ENCODE data around the gene PIK3CG.
"Not testable (repeated sequence)": the region's sequence is repeated elsewhere in the genome, so short reads cannot be mapped to it uniquely, and the experiment has no call there.

DNA sequence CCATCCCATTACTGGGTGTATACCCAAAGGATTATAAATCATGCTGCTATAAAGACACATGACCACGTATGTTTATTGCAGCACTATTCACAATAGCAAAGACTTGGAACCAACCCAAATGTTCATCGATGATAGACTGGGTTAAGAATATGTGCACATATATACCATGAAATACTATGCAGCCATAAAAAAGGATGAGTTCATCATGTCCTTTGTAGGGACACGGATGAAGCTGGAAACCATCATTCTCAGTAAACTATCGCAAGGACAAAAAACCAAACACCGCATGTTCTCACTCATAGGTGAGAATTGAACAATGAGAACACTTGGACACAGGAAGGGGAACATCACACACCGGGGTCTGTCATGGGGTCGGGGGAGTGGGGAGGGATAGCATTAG, 73.0 kb downstream of the PIK3CG start:
- not testable (repeated sequence) for TF ChIP-seq EP300, POLR2A (IDR thresholded peaks at IDR 0.05)

Measured in stomach (tissue), 4 donors.